DMS53 treated with DMSO at 0.1 percent for 48 hours (cell line): ENCODE data around the gene MAP3K6.

ENCODE experiments used
- DNase-seq: peaks from one replicate; lab custom pipeline; 2025; ENCODE audit not compliant: unreplicated experiment; lab: John Stamatoyannopoulos, UW

The MAP3K6 gene

GRCh38 chr1:27358038-27358927 is 8.5 kb downstream of the MAP3K6 start:
- DNase-seq = no peak

DNA sequence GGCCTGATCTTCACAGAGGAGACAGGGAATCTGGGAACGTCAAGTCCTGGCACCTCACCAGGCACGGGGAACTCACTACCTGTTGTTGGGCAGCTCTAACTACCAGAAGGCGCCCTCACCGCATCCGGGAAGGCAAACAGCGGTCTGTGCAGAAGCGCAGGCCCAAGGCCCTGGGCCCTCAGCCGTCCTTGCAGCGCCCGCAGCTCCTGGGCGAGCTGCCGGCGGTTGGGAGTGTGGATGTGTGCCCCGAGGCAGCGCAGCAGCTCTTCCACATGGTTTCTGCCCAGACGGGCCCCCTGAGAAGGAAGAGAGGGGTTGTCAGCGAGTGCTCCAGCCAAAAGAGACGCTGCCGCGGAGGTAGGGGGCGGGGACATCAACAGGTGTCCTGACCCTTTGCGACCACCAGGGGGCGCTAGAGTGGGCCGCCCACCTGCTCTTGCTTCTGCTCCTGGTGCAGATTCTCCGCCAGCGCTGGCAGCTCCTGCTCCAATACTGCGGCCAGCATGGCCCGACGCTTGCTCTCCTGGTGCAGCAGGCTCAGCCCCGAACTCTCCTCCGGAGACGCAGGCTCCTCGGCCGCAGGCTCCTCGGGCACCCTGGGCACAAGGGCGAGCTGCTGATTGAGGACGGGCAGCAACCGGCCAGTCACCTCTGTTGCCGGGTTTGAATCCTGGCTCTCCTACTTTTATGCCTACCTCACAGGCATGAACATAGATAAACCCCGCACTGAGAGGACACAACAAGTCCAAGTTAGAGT is 9.3 kb downstream of the MAP3K6 start:
- DNase-seq = peak; percentile 57

DNA sequence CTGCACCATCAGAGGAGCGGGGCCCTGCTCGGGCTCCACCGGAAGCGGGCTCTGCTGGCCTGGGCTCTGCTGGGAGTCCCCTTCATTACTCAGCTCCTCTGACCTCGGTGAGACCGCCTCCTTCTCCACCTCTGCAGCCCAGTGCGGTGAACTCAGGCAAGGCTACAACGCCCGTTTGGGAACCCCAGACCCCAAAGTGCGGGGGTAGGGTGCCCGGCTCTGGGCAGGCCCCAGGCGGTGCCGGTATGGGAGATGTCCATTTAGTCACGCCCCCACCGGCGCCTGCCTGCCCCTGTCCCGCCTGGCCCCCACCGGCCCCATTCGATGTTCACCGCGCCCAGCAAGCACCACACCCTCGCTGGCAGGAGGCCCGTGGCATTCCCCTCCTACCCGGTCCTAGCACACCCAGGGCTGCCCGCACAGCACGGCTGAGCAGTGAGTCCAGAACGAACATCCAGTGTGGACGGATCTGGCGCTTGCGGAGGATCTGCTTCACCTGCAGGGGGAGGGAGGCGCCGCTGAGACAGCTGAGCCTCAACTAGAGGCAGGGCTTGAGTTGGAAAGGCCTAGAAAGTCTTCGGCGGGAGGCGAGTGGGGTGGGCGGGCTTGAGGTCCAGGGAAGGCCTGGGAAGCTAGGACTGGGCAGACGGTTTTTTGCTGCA is 10.0 kb downstream of the MAP3K6 start:
- no peak for DNase-seq

- DNase-seq = no peak
These were observed 10.5 kb downstream of the MAP3K6 start for GRCh38 chr1:27356277-27356618.

DNA sequence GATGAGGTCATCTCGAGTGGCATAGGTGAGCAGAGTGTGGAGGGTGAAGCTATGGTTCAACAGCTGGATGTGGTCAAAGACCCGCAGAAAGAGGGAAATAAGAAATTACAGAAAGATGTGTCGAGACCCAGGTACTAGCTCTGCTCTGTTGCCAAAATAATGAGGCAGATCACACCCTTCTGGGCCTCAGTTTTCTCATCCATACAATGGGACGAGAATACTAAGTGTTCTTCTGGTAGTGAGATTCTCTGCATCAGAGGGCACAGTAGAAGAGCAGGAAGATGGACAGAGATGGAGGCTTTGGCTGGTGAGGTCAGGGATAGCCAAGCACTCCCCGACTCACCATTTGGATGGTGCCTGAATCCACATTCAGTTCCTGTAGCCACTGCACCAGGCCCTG is 11.1 kb downstream of the MAP3K6 start:
- no peak for DNase-seq

GRCh38 chr1:27353629-27354028 is 13.1 kb downstream of the MAP3K6 start:
- no peak for DNase-seq

DNA sequence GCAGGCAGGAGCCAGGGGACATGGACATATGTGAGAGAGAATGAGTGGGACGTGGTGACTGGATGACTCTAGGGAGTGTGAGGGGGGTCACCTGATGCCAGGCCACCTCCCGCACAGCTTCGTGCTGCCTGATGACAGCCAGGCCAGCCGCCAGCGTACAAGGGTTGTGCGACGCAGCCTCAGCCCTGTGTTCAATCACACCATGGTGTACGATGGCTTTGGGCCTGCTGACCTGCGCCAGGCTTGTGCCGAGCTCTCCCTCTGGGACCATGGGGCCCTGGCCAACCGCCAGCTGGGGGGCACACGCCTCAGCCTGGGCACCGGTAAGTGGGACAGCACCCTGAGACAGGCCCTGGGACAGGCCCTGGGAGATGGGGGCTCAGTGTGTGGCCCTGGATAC is 13.6 kb downstream of the MAP3K6 start:
- no peak for DNase-seq

DNA sequence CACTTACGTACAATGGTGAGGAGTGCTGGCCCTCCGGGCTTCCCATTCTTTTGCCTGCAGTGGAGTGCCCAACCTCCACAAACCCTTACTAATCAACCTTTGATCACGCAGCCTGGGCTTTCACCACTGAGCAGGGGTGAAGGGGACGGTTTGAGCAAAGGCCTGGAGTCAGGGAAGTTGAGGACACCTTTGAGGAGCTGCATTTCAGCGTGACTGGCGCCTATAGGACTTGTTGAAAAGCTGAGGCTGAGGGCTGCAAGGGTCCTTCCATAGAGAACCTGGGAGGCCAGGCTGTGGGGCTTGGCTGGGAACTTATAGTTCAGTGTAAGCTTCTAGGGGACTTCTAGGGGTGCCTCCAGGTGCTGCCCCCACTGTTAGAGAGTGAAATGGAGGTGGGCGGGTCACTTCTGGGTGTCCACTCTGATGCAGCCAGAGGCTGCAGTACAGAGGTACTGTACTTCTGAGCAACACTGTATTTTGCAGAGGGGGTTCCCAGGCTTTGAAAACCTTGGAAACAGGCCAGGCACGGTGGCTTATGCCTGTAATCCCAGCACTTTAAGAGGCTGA is 15.1 kb downstream of the MAP3K6 start:
- no peak for DNase-seq

DNA sequence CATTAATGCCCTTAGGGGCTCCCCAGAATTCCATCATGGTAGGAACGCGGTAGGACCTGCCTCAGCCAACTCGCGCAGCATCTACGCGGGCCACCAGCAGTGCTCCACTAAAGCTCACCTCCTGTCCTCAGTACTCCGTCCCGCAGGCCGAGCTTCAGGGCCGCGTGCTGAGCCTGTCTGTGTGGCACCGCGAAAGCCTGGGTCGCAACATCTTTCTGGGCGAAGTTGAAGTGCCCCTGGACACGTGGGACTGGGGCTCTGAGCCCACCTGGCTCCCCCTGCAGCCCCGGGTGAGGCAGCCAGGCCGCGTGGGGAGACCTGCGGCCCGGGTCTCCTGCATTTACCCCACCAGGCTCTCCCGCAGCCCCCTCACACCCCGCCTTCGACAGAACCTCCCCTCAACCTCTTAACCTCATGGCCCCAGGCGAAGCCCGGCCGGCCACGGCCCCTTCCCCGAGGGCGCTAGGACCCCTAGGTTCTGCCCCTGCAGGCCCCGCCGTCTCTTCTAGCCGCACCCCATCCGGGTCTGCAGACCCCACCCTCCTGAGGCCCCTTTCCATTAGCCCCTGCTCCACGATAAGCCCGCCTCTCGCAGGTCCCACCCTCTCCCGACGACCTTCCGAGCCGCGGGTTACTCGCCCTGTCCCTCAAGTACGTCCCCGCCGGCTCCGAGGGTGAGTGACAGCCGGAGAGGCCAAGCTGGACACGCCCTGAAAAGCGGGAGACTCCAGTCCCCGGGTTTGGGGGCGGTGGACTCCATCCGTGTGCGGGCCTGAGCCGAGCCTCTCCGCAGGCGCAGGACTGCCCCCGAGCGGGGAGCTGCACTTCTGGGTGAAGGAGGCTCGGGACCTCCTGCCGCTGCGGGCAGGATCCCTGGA is 15.9 kb downstream of the MAP3K6 start:
- DNase-seq = peak; percentile 37

DNA sequence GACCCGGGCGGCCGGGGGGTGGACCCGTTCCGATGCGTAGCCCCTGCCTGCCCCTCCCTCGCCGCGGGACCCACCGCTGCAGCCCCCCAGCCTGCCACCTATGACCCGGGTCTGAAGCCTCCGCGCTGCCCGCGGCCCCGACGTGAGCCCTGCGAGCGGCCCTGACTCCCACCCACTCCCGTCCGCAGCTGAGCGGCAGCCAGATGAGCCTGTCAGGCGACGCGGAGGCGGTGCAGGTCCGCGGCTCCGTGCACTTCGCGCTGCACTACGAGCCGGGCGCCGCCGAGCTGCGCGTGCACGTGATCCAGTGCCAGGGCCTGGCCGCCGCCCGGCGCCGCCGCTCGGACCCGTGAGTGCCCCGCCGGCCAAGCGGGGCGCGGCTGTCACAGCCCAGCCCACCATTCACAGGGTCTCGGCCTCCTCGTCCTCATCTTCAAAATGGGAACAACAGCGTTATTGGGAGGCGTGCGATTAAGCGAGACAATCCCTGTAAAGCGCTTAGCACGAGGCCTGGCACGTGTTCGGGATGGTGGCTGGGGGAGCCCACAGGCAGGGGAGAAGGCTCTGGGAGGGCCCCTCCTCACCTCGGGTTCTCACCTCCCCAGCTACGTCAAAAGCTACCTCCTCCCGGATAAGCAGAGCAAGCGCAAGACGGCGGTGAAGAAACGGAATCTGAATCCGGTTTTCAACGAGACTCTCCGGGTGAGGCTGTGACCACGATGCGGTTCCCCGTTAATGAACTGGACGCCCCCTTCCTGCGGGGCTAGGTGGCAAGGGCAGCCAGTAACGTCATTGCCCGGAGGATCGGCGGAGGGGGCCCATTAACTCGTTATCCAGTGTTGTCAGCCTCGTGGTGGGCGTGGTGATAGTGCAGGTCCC is 16.7 kb downstream of the MAP3K6 start:
- DNase-seq = peak; percentile 79

DNA sequence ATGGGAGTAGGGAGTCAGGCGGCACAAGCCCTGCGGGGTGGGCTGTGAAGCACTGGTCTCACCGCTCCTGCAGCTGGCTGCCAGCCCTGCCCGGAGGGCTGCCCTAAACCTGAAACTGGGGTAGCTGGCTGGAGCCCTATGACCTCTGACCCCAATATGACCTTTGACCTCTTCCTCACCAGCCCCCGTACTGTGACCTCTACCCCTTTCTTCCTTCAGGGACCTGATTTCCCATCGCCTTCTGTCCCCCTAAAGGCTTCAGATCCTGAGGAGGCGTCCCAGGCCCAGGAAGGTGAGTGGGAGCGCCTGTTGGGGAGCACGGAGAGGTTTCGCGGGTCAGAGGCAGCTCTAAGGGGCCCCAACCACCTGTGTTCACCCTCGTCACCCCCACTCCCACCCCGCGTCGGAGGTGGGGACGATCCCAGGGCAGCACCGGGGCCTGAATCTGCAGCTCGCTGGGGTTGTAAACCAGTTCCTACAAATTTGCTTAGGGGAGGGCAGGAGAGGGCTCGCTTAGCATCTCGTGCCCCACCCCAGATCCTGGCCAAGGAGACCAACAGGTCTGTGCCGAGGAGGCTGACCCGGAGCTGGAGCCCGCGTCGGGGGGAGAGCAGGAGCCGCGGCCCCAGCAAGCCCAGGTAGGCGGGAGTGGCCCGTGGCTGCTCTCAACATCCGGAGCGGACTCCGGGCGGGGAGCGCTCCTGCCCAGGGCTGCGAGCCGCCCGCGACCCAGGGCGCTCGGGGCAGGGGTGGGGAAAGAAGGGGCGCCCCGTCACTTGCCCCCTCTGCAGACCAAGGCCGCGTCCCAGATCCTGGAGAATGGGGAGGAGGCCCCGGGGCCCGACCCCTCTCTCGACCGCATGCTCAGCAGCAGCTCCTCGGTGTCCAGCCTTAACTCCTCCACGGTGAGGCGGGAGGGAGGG is 17.6 kb downstream of the MAP3K6 start:
- peak; percentile 67 for DNase-seq

GRCh38 chr1:27346991-27347624 is 19.7 kb downstream of the MAP3K6 start:
- DNase-seq = no peak

- DNase-seq = no peak
These were observed 20.4 kb downstream of the MAP3K6 start for GRCh38 chr1:27346357-27346756.

DNA sequence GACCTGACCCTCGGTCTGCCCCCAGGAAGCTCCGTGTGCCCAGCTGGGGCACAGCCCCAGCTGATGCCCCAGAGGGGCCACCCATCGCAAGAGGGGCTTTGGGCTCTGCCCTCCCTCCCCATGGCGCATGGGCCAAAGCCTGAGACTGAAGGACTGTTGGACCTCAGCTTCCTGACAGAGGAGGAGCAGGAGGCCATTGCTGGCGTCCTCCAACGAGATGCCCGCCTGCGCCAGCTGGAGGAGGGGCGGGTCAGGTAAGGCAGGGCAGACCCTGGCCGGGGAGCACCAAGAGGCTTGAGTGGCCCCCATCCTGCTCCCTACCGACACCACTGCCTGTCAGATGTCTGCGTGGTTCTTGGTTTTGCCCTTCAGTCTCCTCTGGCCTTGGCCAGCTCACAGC is 21.5 kb downstream of the MAP3K6 start:
- DNase-seq = no peak

DNA sequence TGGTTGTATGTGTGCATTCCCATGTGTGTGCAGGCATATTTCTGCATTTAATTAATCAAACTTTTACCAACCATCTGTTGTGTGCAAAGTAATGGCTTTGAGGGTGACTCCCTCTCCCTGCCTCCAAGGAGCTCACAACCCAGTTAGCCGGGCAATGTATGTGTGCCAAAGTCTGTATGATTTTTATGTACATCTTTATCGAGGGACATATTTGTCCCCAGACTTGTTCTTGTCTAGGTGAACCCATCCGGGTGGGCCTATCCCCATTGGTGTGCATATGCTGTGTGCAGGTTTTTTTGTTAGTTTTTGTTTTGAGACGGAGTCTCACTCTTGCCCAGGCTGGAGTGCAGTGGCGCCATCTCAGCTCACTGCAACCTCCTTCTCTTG is 23.1 kb downstream of the MAP3K6 start:
- no peak for DNase-seq

- peak; percentile 40 for DNase-seq
These were observed 23.8 kb downstream of the MAP3K6 start for GRCh38 chr1:27342778-27343638.

- peak; percentile 14 for DNase-seq
These were observed 24.4 kb downstream of the MAP3K6 start for GRCh38 chr1:27342391-27342777.
